ENCODE results near the gene FRMD6.

The FRMD6 gene

GRCh38 chr14:51691176-51691575 lies 39.5 kb downstream of the FRMD6 start:
- TF ChIP-seq LEF1 (IDR thresholded peaks at IDR 0.05; ENCODE audit: borderline replicate concordance) (no peak), FOXK2 (IDR thresholded peaks at IDR 0.05) (no peak), SUZ12 (IDR thresholded peaks at IDR 0.05) (no peak), HDGF (IDR thresholded peaks at IDR 0.05; ENCODE audit: borderline replicate concordance) (no peak), BHLHE40 (IDR thresholded peaks at IDR 0.05; ENCODE audit: borderline replicate concordance) (no peak), L3MBTL2 (conservative IDR thresholded peaks at IDR 0.05) (no peak), ELF4 (IDR thresholded peaks at IDR 0.05) (no peak), ZNF384 (IDR thresholded peaks at IDR 0.05) (no peak), SP1 (IDR thresholded peaks at IDR 0.05) (no peak), TARDBP (IDR thresholded peaks at IDR 0.05) (no peak), NFRKB (IDR thresholded peaks at IDR 0.05) (no peak), FOXA1 (IDR thresholded peaks at IDR 0.05) (no peak), PKNOX1 (IDR thresholded peaks at IDR 0.05) (no peak)
- ChIA-PET POLR2A (no interaction called here), CTCF (no interaction called here)
- no peak for DNase-seq (ENCODE audit: extremely low spot score)

GRCh38 chr14:51692646-51693045 lies 40.9 kb downstream of the FRMD6 start:
- no peak for DNase-seq (ENCODE audit: extremely low spot score)
- no peak for TF ChIP-seq BHLHE40 (IDR thresholded peaks at IDR 0.05; ENCODE audit: borderline replicate concordance)
- TF ChIP-seq ZNF384 (IDR thresholded peaks at IDR 0.05): no peak
- no peak for TF ChIP-seq SP1 (IDR thresholded peaks at IDR 0.05)
- TF ChIP-seq FOXK2 (IDR thresholded peaks at IDR 0.05): no peak
- TF ChIP-seq CTBP1 (IDR thresholded peaks at IDR 0.05; ENCODE audit: borderline replicate concordance): no peak
- TF ChIP-seq LEF1 (IDR thresholded peaks at IDR 0.05; ENCODE audit: borderline replicate concordance): no peak
- no peak for TF ChIP-seq ELF4 (IDR thresholded peaks at IDR 0.05)
- no peak for TF ChIP-seq ARNT (IDR thresholded peaks at IDR 0.05)
- no peak for TF ChIP-seq L3MBTL2 (conservative IDR thresholded peaks at IDR 0.05)
- no peak for TF ChIP-seq FOXM1 (IDR thresholded peaks at IDR 0.05; ENCODE audit: borderline replicate concordance)
- no peak for TF ChIP-seq SUZ12 (IDR thresholded peaks at IDR 0.05)
- TF ChIP-seq HDGF (IDR thresholded peaks at IDR 0.05; ENCODE audit: borderline replicate concordance): no peak
- TF ChIP-seq FOXA1 (IDR thresholded peaks at IDR 0.05): no peak
- no peak for TF ChIP-seq TARDBP (IDR thresholded peaks at IDR 0.05)
- no peak for TF ChIP-seq NFRKB (IDR thresholded peaks at IDR 0.05)
- ChIA-PET POLR2A (no interaction called here), CTCF (no interaction called here)

- no peak for TF ChIP-seq SUZ12 (IDR thresholded peaks at IDR 0.05)
- TF ChIP-seq CTBP1 (IDR thresholded peaks at IDR 0.05; ENCODE audit: borderline replicate concordance): peak; percentile 90; the same call in 1 of the 2 replicates
- no peak for TF ChIP-seq NFRKB (IDR thresholded peaks at IDR 0.05)
- TF ChIP-seq BHLHE40 (IDR thresholded peaks at IDR 0.05; ENCODE audit: borderline replicate concordance): no peak
- peak; percentile 93 for TF ChIP-seq PKNOX1 (IDR thresholded peaks at IDR 0.05)
- TF ChIP-seq LEF1 (IDR thresholded peaks at IDR 0.05; ENCODE audit: borderline replicate concordance): no peak
- no peak for TF ChIP-seq ELF4 (IDR thresholded peaks at IDR 0.05)
- no peak for TF ChIP-seq L3MBTL2 (conservative IDR thresholded peaks at IDR 0.05)
- 0 out of 2 replicates have a peak, but pooled peaks have one; percentile 48 for TF ChIP-seq FOXK2 (IDR thresholded peaks at IDR 0.05)
- TF ChIP-seq ARNT (IDR thresholded peaks at IDR 0.05): peak; percentile 59; the same call in 1 of the 2 replicates
- no peak for TF ChIP-seq FOXA1 (IDR thresholded peaks at IDR 0.05)
- DNase-seq (ENCODE audit: extremely low spot score): peak; percentile 47
- ChIA-PET CTCF (no interaction called here), POLR2A (no interaction called here)
These were observed 46.1 kb downstream of the FRMD6 start for GRCh38 chr14:51697848-51698247.

- no peak for TF ChIP-seq NFRKB (IDR thresholded peaks at IDR 0.05)
- TF ChIP-seq ARNT (IDR thresholded peaks at IDR 0.05): no peak
- TF ChIP-seq BHLHE40 (IDR thresholded peaks at IDR 0.05; ENCODE audit: borderline replicate concordance): no peak
- TF ChIP-seq SUZ12 (IDR thresholded peaks at IDR 0.05): no peak
- TF ChIP-seq FOXM1 (IDR thresholded peaks at IDR 0.05; ENCODE audit: borderline replicate concordance): no peak
- no peak for TF ChIP-seq PKNOX1 (IDR thresholded peaks at IDR 0.05)
- no peak for TF ChIP-seq L3MBTL2 (conservative IDR thresholded peaks at IDR 0.05)
- TF ChIP-seq ELF4 (IDR thresholded peaks at IDR 0.05): no peak
- TF ChIP-seq HDGF (IDR thresholded peaks at IDR 0.05; ENCODE audit: borderline replicate concordance): no peak
- no peak for TF ChIP-seq ZNF384 (IDR thresholded peaks at IDR 0.05)
- TF ChIP-seq LEF1 (IDR thresholded peaks at IDR 0.05; ENCODE audit: borderline replicate concordance): no peak
- no peak for TF ChIP-seq SP1 (IDR thresholded peaks at IDR 0.05)
- no peak for TF ChIP-seq CTBP1 (IDR thresholded peaks at IDR 0.05; ENCODE audit: borderline replicate concordance)
- no peak for TF ChIP-seq FOXK2 (IDR thresholded peaks at IDR 0.05)
- TF ChIP-seq TARDBP (IDR thresholded peaks at IDR 0.05): no peak
- no peak for TF ChIP-seq FOXA1 (IDR thresholded peaks at IDR 0.05)
- POLR2A ChIA-PET: no interaction called here
- no peak for DNase-seq (ENCODE audit: extremely low spot score)
- CTCF ChIA-PET: interaction anchor here (0.6 kb wide), 1 partner anchor 34 kb away, joined by 4 read pairs; no protein-coding TSS in a partner anchor
These were observed 50.2 kb downstream of the FRMD6 start for GRCh38 chr14:51701951-51702350.

GRCh38 chr14:51703787-51704186 lies 52.1 kb downstream of the FRMD6 start:
- POLR2A ChIA-PET: interaction anchor here (0.6 kb wide), 1 partner anchor 152 kb away, joined by 3 read pairs; no protein-coding TSS in a partner anchor
- no peak for DNase-seq (ENCODE audit: extremely low spot score)
- TF ChIP-seq ARNT (IDR thresholded peaks at IDR 0.05) (no peak), FOXA1 (IDR thresholded peaks at IDR 0.05) (no peak), LEF1 (IDR thresholded peaks at IDR 0.05; ENCODE audit: borderline replicate concordance) (no peak), FOXM1 (IDR thresholded peaks at IDR 0.05; ENCODE audit: borderline replicate concordance) (no peak), SP1 (IDR thresholded peaks at IDR 0.05) (no peak), TARDBP (IDR thresholded peaks at IDR 0.05) (no peak), BHLHE40 (IDR thresholded peaks at IDR 0.05; ENCODE audit: borderline replicate concordance) (no peak), PKNOX1 (IDR thresholded peaks at IDR 0.05) (no peak), FOXK2 (IDR thresholded peaks at IDR 0.05) (no peak)
- CTCF ChIA-PET: no interaction called here
